Activated B cell treated with CpG ODN at 0.5 μM for 24 hours (primary cell): ENCODE measurements around the gene MT1HL1. TPM values are rescaled to one million over a fixed set of nuclear protein-coding genes. Genes with fewer than 3 reads are reported as not detected.

Experiments used
- ATAC-seq: fragments of 200-7000 bp; cut with Tn5 transposase; one replicate; pipeline ENCODE4 v1.10.0; 2021; ENCODE audit warnings: low read depth, mild to moderate bottlenecking, moderate library complexity
- CTCF ChIA-PET: fragments of 350-600 bp; sonication (Branson Sonifier 250); formaldehyde crosslinking; loops from one replicate; lab custom pipeline; 2021; ENCODE audit warnings: antibody characterized with exemption; lab: Charles Lee
- POLR2A ChIA-PET: fragments of 350-600 bp; sonication (Branson Sonifier 250); formaldehyde crosslinking; loops from one replicate; lab custom pipeline; 2021; ENCODE audit warnings: antibody characterized with exemption; lab: Charles Lee
- DNase-seq: peaks from one replicate; pipeline ENCODE4 v3.0.0; 2022
- H3K27ac Mint-ChIP-seq: one replicate; pipeline ENCODE4 v1.8.0; 2020; ENCODE audit warnings: mixed read lengths
- H3K27me3 Mint-ChIP-seq: one replicate; pipeline ENCODE4 v1.8.0; 2021; ENCODE audit warnings: mixed read lengths
- H3K36me3 Mint-ChIP-seq: one replicate; pipeline ENCODE4 v1.8.0; 2021; ENCODE audit warnings: low read depth, mixed read lengths
- H3K4me1 Mint-ChIP-seq: one replicate; pipeline ENCODE4 v1.8.0; 2021; ENCODE audit warnings: mixed read lengths
- H3K4me3 Mint-ChIP-seq: one replicate; pipeline ENCODE4 v1.8.0; 2020; ENCODE audit warnings: mild to moderate bottlenecking, mixed read lengths
- H3K9me3 Mint-ChIP-seq: one replicate; pipeline ENCODE4 v1.8.0; 2020; ENCODE audit warnings: mixed read lengths
- intact Hi-C: fragments of 100-400 bp; cut with micrococcal nuclease; formaldehyde crosslinking; loops from one replicate; pipeline ENCODE4 v1.15.1; 2024
- total RNA-seq: library from RNA; stranded (reverse); gene quantifications from 2 replicates; pipeline ENCODE4 v1.2.3, GENCODE V29; 2022
- TF ChIP-seq, protein P1 (sequence below): fragments of 200-600 bp; IDR thresholded peaks from one replicate; pipeline ENCODE4 v1.8.0; 2022; ENCODE audit warnings: antibody characterized with exemption, mild to moderate bottlenecking

Gene MT1HL1
- not detected in 2 replicates for total RNA-seq

DNA sequence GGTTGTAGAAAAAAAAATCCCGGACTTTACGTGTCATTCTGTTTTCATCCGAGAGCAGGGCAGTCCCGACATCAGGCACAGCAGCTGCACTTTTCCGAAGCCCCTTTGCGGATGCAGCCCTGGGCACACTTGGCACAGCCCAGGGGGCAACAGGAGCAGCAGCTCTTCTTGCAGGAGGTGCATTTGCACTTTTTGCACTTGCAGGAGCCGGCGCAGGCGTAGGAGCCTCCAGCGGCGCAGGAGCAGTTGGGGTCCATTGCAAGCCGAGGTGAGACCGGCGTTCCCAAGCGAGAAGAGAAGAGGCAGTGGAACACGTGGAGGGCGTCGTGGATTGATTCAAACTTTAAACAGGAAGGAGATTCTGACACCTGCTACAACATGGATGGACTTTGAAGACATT is at the start of gene MT1HL1:
Gene MT1HL1 (minus strand): TSS at position 326 of the 400 bp plus-strand sequence. CDS start 69 bp downstream, at position 257.
- ChIA-PET CTCF (no interaction called here), POLR2A (no interaction called here)
- H3K4me3 Mint-ChIP-seq: no peak within 1 kb of the TSS
- H3K27me3 Mint-ChIP-seq: peaks cover 3% of the 10 kb centered on the region
- H3K4me1 Mint-ChIP-seq: no peaks in the 10 kb centered on the region
- H3K9me3 Mint-ChIP-seq: no peaks in the 10 kb centered on the region
- no peak within 1 kb of the TSS for H3K27ac Mint-ChIP-seq
- H3K36me3 Mint-ChIP-seq: no peaks in the 10 kb centered on the region
- no peak for ATAC-seq
- intact Hi-C loops: no loop called here
- no peak for DNase-seq
- TF ChIP-seq, protein P1, sequence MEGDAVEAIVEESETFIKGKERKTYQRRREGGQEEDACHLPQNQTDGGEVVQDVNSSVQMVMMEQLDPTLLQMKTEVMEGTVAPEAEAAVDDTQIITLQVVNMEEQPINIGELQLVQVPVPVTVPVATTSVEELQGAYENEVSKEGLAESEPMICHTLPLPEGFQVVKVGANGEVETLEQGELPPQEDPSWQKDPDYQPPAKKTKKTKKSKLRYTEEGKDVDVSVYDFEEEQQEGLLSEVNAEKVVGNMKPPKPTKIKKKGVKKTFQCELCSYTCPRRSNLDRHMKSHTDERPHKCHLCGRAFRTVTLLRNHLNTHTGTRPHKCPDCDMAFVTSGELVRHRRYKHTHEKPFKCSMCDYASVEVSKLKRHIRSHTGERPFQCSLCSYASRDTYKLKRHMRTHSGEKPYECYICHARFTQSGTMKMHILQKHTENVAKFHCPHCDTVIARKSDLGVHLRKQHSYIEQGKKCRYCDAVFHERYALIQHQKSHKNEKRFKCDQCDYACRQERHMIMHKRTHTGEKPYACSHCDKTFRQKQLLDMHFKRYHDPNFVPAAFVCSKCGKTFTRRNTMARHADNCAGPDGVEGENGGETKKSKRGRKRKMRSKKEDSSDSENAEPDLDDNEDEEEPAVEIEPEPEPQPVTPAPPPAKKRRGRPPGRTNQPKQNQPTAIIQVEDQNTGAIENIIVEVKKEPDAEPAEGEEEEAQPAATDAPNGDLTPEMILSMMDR: no peak

GRCh38 chr1:237050915-237051314 is 46.7 kb upstream of the MT1HL1 start:
- Mint-ChIP-seq H3K36me3 (no peaks in the 10 kb centered on the region), H3K9me3 (no peaks in the 10 kb centered on the region), H3K27me3 (peaks cover 13% of the 10 kb centered on the region), H3K27ac (no peak overlapping the region), H3K4me3 (no peak overlapping the region), H3K4me1 (no peaks in the 10 kb centered on the region)
- POLR2A ChIA-PET: no interaction called here
- CTCF ChIA-PET: no interaction called here
- DNase-seq (no peak), ATAC-seq (no peak)
- intact Hi-C loops: no loop called here
- TF ChIP-seq, protein P1: no peak

DNA sequence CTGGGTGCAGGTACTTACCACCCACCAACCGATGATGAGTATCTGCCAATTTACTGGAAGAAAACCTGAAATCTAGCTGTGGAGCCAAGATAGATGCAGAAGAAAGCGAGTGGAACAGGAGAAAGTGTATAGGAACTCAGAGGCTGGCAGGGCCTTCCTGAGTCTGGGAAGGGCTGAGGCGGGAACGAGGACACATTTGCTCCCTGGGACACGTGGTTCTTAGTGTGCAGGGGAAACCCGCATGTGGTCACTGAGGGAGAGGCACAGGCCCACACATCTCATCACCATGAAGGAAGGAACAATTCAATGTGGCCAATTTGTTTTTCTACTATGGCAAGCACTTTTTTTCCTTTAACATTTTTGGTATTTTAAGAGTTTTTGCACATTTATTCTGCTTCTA is 45.9 kb upstream of the MT1HL1 start:
- Mint-ChIP-seq H3K4me1 (no peaks in the 10 kb centered on the region), H3K36me3 (no peaks in the 10 kb centered on the region), H3K27ac (no peak overlapping the region), H3K27me3 (peaks cover 16% of the 10 kb centered on the region), H3K9me3 (no peaks in the 10 kb centered on the region), H3K4me3 (no peak overlapping the region)
- DNase-seq (no peak), ATAC-seq (no peak)
- intact Hi-C loops: no loop called here
- CTCF ChIA-PET: no interaction called here
- TF ChIP-seq, protein P1: no peak
- POLR2A ChIA-PET: no interaction called here

DNA sequence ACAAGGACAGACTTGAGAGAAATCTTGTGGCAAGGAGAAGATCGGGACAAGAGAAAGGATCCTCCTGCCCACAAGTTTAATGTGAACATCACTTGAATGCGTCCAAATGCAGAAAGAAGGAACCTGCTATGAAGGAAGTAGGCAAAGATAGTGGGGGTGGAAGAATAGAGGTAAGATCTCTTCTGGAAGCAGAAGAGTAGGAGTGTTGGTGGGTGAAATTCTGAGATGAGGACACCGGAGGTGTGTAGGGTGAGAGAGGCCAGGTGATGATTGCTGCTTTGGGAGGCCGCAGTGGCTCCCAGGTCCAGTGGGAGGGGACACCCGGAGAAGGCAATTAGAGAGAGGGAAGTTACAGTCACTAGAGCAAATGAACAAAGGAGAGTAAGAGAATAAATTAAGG is 44.6 kb upstream of the MT1HL1 start:
- TF ChIP-seq, protein P1: no peak
- H3K4me1 Mint-ChIP-seq: no peaks in the 10 kb centered on the region
- no peaks in the 10 kb centered on the region for H3K9me3 Mint-ChIP-seq
- ATAC-seq (no peak), DNase-seq (no peak)
- H3K4me3 Mint-ChIP-seq: no peak overlapping the region
- ChIA-PET POLR2A (no interaction called here), CTCF (no interaction called here)
- intact Hi-C loops: no loop called here
- H3K27ac Mint-ChIP-seq: no peak overlapping the region
- peaks cover 25% of the 10 kb centered on the region for H3K27me3 Mint-ChIP-seq
- H3K36me3 Mint-ChIP-seq: no peaks in the 10 kb centered on the region

GRCh38 chr1:237045278-237046016 is 41.2 kb upstream of the MT1HL1 start:
- ATAC-seq (no peak), DNase-seq (no peak)
- CTCF ChIA-PET: no interaction called here
- H3K4me1 Mint-ChIP-seq: peaks cover 9% of the 10 kb centered on the region
- TF ChIP-seq, protein P1: no peak
- POLR2A ChIA-PET: no interaction called here
- intact Hi-C loops: no loop called here
- peaks cover 38% of the 10 kb centered on the region for H3K27me3 Mint-ChIP-seq
- no peak overlapping the region for H3K27ac Mint-ChIP-seq
- no peaks in the 10 kb centered on the region for H3K9me3 Mint-ChIP-seq
- H3K36me3 Mint-ChIP-seq: no peaks in the 10 kb centered on the region
- H3K4me3 Mint-ChIP-seq: no peak overlapping the region
